ENCODE results near the gene DOK4. TPM values are rescaled to one million over a fixed set of nuclear protein-coding genes. Genes with fewer than 3 reads are reported as not detected.

The DOK4 gene
- total RNA-seq, 8 experiments from 2014 or later, result 11.3 to 34.8 (median 22.6) TPM

DNA sequence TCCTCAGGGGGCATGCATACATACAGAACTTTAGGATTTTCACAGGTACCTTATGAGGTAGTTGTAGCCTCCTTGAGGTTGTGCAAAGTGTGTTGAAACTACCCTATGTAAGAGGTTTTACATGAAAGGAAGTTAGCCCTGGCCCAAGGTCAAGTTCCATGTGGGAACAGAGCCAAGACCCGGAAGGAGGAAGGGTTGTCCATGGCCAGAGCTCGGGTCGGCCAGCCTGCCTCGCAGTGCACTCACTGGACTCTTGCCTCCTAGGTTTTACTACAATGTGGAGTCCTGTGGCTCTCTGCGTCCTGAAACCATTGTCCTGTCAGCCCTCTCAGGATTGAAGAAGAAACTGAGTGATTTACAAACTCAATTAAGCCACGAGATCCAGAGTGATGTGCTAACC lies 15.6 kb downstream of the DOK4 start:
- peak in 1 of 8 experiments; percentile 25 for ATAC-seq (replicated peaks in 6 of 8)
- H3K27ac ChIP-seq, result no peak overlapping the region
- 20 to 100% (median 70%) methylated on average over 1 to 4 of the region's 6 CpGs; no CpG with 5 or more reads in 4 of the 10 experiments for WGBS, 10 experiments
- no peak overlapping the region for H3K4me3 ChIP-seq
- peaks cover 13 to 18% of the 10 kb centered on the region in 2 donors for H3K4me1 ChIP-seq (replicated peaks in 1 of 2)
- in situ Hi-C loops (cut with MboI; ENCODE audit: low pct_unique_long_range_greater_than_20kb in 2 of 9, low sequenced_read_pairs in 9 of 9, unreplicated experiment in 9 of 9), result no loop called here

DNA sequence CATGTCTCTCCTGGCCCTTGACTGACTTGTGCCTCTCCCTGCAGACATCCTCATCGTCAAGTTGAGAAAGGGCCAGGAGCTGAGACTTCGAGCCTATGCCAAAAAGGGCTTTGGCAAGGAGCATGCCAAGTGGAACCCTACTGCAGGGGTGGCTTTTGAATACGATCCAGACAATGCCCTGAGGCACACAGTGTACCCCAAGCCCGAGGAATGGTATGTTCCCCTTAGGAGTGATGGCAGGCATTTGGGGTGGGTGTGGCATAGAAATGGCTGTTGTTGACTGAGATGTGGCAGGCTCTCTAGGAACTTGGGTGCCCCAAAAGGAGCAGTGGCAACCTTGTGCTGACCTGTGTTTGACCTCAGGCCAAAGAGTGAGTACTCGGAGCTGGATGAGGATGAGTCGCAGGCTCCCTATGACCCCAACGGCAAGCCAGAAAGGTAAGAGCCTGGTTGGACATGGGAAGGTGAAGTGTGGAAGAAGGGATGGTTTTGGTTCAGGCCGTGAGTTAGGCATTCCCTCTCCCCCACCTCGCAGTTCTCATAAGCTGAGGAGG lies 16.3 kb downstream of the DOK4 start:
- Histone ChIP-seq H3K4me1 (replicated peaks in 1 of 2) (peaks cover 13 to 18% of the 10 kb centered on the region in 2 donors), H3K4me3 (no peak overlapping the region), H3K27ac (no peak overlapping the region)
- WGBS, 10 experiments, result 40 to 100% (median 74%) methylated on average over 1 to 3 of the region's 9 CpGs; no CpG with 5 or more reads in 7 of the 10 experiments
- in situ Hi-C loops (cut with MboI; ENCODE audit: low pct_unique_long_range_greater_than_20kb in 2 of 9, low sequenced_read_pairs in 9 of 9, unreplicated experiment in 9 of 9), result loop anchor here in 1 of 9 experiments (10.0 kb wide), 1 partner anchor 55 kb away; no protein-coding TSS in a partner anchor
- peak in 1 of 8 experiments; percentile 46 for ATAC-seq (replicated peaks in 6 of 8)

GRCh38 chr16:57469046-57469445 lies 17.2 kb downstream of the DOK4 start:
- no peak for ATAC-seq (replicated peaks in 6 of 8)
- Histone ChIP-seq H3K4me1 (replicated peaks in 1 of 2) (peaks cover 13 to 18% of the 10 kb centered on the region in 2 donors), H3K27ac (no peak overlapping the region), H3K4me3 (no peak overlapping the region)
- in situ Hi-C loops (cut with MboI; ENCODE audit: low pct_unique_long_range_greater_than_20kb in 2 of 9, low sequenced_read_pairs in 9 of 9, unreplicated experiment in 9 of 9), result loop anchor here in 1 of 9 experiments (10.0 kb wide), 1 partner anchor 56 kb away; no protein-coding TSS in a partner anchor
- 80 to 100% (median 92%) methylated on average over 1 to 11 of the region's 11 CpGs; no CpG with 5 or more reads in 6 of the 10 experiments for WGBS, 10 experiments

DNA sequence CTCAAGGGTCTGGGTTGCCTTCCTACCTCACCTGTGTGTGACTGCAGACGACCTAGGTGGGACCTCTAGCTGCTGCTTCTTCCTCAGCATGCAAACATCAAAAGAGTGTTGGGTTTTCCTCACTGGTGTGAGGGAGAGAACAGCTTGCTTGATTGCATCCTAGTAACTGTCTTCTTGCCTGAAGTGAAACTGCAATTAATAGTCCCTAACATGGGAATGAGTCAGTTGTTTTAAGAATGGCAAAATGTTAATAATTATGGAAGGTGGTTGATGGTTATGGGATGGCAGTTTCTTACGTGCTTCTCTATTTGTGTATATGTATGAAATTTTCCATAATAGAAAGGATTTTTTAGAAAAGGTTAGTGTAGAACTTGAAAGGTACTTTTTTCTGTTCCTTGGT lies 17.9 kb downstream of the DOK4 start:
- no peak for ATAC-seq (replicated peaks in 6 of 8)
- in situ Hi-C loops (cut with MboI; ENCODE audit: low pct_unique_long_range_greater_than_20kb in 2 of 9, low sequenced_read_pairs in 9 of 9, unreplicated experiment in 9 of 9), result loop anchor here in 1 of 9 experiments (10.0 kb wide), 1 partner anchor 56 kb away; no protein-coding TSS in a partner anchor

GRCh38 chr16:57464523-57464922 lies 21.8 kb downstream of the DOK4 start:
- no peak for ATAC-seq (replicated peaks in 6 of 8)
- H3K27ac ChIP-seq, result no peak overlapping the region
- in situ Hi-C loops (cut with MboI; ENCODE audit: low pct_unique_long_range_greater_than_20kb in 2 of 9, low sequenced_read_pairs in 9 of 9, unreplicated experiment in 9 of 9), result loop anchor here in 1 of 9 experiments (10.0 kb wide), 1 partner anchor 60 kb away; no protein-coding TSS in a partner anchor
- 82 to 100% (median 100%) methylated on average over 1 to 2 of the region's 2 CpGs; no CpG with 5 or more reads in 4 of the 10 experiments for WGBS, 10 experiments
- H3K4me1 ChIP-seq (replicated peaks in 1 of 2), result peaks cover 5% of the 10 kb centered on the region in 2 donors
- no peak overlapping the region for H3K4me3 ChIP-seq

More for the DNA sequence above, 17.9 kb downstream of the DOK4 start:
- H3K4me3 ChIP-seq, result no peak overlapping the region
- H3K4me1 ChIP-seq (replicated peaks in 1 of 2), result peaks cover 16 to 22% of the 10 kb centered on the region in 2 donors
- WGBS, 10 experiments, result 33 to 100% (median 86%) methylated on average over 1 to 2 of the region's 2 CpGs; no CpG with 5 or more reads in 2 of the 10 experiments
- no peak overlapping the region for H3K27ac ChIP-seq

- Histone ChIP-seq H3K27ac (peak overlapping the region; percentile 92 to 94), H3K4me3 (peak overlapping the region; percentile 59 to 98 (median 87)), H3K4me1 (replicated peaks in 1 of 2) (peaks cover 5% of the 10 kb centered on the region in 2 donors)
- 0% methylated on average over 1 to 7 of the region's 16 CpGs; no CpG with 5 or more reads in 7 of the 10 experiments for WGBS, 10 experiments
- in situ Hi-C loops (cut with MboI; ENCODE audit: low pct_unique_long_range_greater_than_20kb in 2 of 9, low sequenced_read_pairs in 9 of 9, unreplicated experiment in 9 of 9), result loop anchor here in 1 of 9 experiments (10.0 kb wide), 1 partner anchor 62 kb away; no protein-coding TSS in a partner anchor
- ATAC-seq (replicated peaks in 6 of 8), result peak; percentile 33 to 58 (median 40)
These were observed 23.3 kb downstream of the DOK4 start for GRCh38 chr16:57462978-57463362.

- peak within 1 kb of the TSS; percentile 92 to 94 for H3K27ac ChIP-seq
- in situ Hi-C loops (cut with MboI; ENCODE audit: low pct_unique_long_range_greater_than_20kb in 2 of 9, low sequenced_read_pairs in 9 of 9, unreplicated experiment in 9 of 9), result loop anchor here in 1 of 9 experiments (10.0 kb wide), 1 partner anchor 62 kb away; no protein-coding TSS in a partner anchor
- 0 to 30% (median 0%) methylated on average over 1 to 10 of the region's 47 CpGs; no CpG with 5 or more reads in 1 of the 10 experiments for WGBS, 10 experiments
These were observed 23.9 kb downstream of the DOK4 start, which contains the start of gene POLR2C for GRCh38 chr16:57462209-57462977. Gene POLR2C (plus strand): TSS chr16:57462679. CDS start chr16:57462725, 46 bp downstream.

GRCh38 chr16:57452021-57452420 lies 34.3 kb downstream of the DOK4 start:
- in situ Hi-C loops (cut with MboI; ENCODE audit: low pct_unique_long_range_greater_than_20kb in 2 of 9, low sequenced_read_pairs in 9 of 9, unreplicated experiment in 9 of 9), result no loop called here
- Histone ChIP-seq H3K4me1 (replicated peaks in 1 of 2) (peaks cover 5 to 10% of the 10 kb centered on the region in 2 donors), H3K27ac (no peak overlapping the region), H3K4me3 (no peak overlapping the region)
- no peak for ATAC-seq (replicated peaks in 6 of 8)
- 82 to 100% (median 99%) methylated on average over 1 to 9 of the region's 10 CpGs for WGBS, 10 experiments

More at GRCh38 chr16:57462209-57462977, 23.9 kb downstream of the DOK4 start, which contains the start of gene POLR2C:
- peak; percentile 89 to 98 (median 93) for ATAC-seq (replicated peaks in 6 of 8)
- peak within 1 kb of the TSS; percentile 59 to 98 (median 87) for H3K4me3 ChIP-seq
- H3K4me1 ChIP-seq (replicated peaks in 1 of 2), result peaks cover 5% of the 10 kb centered on the region in 2 donors

DNA sequence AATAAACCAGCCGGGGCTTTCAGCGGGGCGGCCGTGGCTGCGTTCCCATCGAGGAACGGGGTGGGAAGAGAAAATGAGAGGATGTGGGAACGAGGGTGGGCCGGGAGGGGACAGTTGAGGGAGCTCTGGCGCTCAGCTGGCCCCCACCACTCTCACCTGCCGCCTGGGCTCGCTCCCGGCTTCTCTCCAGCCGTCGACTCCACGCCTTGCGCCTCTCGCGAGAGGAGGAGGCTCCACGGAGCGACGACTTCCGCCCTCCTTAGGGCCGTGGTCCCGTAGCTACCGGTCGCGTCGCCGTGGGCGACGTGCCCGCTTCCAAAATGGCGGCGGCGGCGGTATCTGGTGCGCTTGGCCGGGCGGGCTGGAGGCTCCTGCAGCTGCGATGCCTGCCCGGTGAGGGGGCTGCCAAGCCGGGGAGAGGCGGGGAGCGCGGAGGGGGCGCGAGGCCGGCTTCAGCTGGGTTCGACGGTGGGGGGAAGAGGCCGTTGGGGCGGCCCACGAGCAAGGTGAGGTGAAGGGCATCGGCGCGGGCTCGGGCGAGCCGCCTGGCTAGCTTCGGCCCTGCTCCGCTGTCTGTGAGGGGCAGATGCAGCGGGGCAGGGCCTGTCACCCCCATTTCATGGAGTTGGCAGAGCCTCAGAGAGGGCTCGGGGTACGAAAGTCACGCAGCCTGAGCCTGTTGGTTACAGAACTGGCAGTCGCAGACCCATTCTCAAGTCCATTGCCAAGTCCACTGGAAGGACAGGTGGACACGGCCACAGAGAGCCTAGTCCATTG lies 38.9 kb downstream of the DOK4 start, which contains the start of the genes CIAPIN1 and COQ9:
TSS of gene CIAPIN1 (minus strand) at position 200 of the 777 bp plus-strand sequence. CDS start 6,457 bp downstream, outside the sequence.
TSS of gene COQ9 (plus strand) at position 294 of the 777 bp plus-strand sequence. CDS start at position 321, 27 bp downstream.
- peak within 1 kb of the TSS; percentile 81 to 89 for H3K27ac ChIP-seq
- in situ Hi-C loops (cut with MboI; ENCODE audit: low pct_unique_long_range_greater_than_20kb in 2 of 9, low sequenced_read_pairs in 9 of 9, unreplicated experiment in 9 of 9), result no loop called here

GRCh38 chr16:57446531-57447185 lies 39.6 kb downstream of the DOK4 start:
- in situ Hi-C loops (cut with MboI; ENCODE audit: low pct_unique_long_range_greater_than_20kb in 2 of 9, low sequenced_read_pairs in 9 of 9, unreplicated experiment in 9 of 9), result no loop called here
- WGBS, 10 experiments, result 0 to 21% (median 1%) methylated on average over 3 to 23 of the region's 28 CpGs; no CpG with 5 or more reads in 3 of the 10 experiments
- Histone ChIP-seq H3K4me1 (replicated peaks in 1 of 2) (peaks cover 11 to 16% of the 10 kb centered on the region in 2 donors), H3K4me3 (peak overlapping the region; percentile 64 to 94 (median 77)), H3K27ac (peak overlapping the region; percentile 81 to 89)
- ATAC-seq (replicated peaks in 6 of 8), result peak; percentile 47 to 58 (median 54)

More for the DNA sequence above, 38.9 kb downstream of the DOK4 start, which contains the start of the genes CIAPIN1 and COQ9:
- Histone ChIP-seq H3K4me3 (peak within 1 kb of the TSS; percentile 64 to 94 (median 77)), H3K4me1 (replicated peaks in 1 of 2) (peaks cover 11 to 16% of the 10 kb centered on the region in 2 donors)
- 0 to 10% (median 0%) methylated on average over 1 to 9 of the region's 68 CpGs; no CpG with 5 or more reads in 3 of the 10 experiments for WGBS, 10 experiments
- ATAC-seq (replicated peaks in 6 of 8), result peak; percentile 96 to 99 (median 99)

DNA sequence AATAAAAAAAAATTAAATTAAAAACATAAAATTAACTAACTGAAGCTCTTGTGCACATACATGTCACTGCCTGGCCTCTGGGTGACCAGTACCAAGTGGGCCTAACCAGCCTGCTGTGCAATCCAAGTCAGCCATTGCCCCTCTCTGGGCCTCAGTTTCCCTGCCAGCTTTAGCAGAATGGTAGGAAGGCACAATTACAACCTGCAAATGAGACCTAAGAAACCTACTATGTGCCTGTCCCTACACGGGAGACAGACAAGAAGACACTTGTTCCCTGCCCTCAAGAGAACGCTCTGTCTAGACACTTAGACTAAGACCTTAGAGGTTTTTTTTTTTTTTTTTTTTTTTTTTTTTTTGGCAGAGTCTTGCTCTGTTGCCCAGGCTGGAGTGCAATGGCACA lies 40.8 kb downstream of the DOK4 start:
- no peak overlapping the region for H3K4me3 ChIP-seq
- in situ Hi-C loops (cut with MboI; ENCODE audit: low pct_unique_long_range_greater_than_20kb in 2 of 9, low sequenced_read_pairs in 9 of 9, unreplicated experiment in 9 of 9), result no loop called here
- 70 to 100% (median 100%) methylated on average over 1 to 2 of the region's 2 CpGs; no CpG with 5 or more reads in 2 of the 10 experiments for WGBS, 10 experiments

More for the DNA sequence above, 40.8 kb downstream of the DOK4 start:
- H3K4me1 ChIP-seq (replicated peaks in 1 of 2), result peaks cover 11 to 16% of the 10 kb centered on the region in 2 donors
- no peak overlapping the region for H3K27ac ChIP-seq
- no peak for ATAC-seq (replicated peaks in 6 of 8)

Data from motor neuron (in vitro differentiated cells).